ENCODE measurements around the gene GRM5.

- TF ChIP-seq, protein P1, sequence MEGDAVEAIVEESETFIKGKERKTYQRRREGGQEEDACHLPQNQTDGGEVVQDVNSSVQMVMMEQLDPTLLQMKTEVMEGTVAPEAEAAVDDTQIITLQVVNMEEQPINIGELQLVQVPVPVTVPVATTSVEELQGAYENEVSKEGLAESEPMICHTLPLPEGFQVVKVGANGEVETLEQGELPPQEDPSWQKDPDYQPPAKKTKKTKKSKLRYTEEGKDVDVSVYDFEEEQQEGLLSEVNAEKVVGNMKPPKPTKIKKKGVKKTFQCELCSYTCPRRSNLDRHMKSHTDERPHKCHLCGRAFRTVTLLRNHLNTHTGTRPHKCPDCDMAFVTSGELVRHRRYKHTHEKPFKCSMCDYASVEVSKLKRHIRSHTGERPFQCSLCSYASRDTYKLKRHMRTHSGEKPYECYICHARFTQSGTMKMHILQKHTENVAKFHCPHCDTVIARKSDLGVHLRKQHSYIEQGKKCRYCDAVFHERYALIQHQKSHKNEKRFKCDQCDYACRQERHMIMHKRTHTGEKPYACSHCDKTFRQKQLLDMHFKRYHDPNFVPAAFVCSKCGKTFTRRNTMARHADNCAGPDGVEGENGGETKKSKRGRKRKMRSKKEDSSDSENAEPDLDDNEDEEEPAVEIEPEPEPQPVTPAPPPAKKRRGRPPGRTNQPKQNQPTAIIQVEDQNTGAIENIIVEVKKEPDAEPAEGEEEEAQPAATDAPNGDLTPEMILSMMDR (IDR thresholded peaks at IDR 0.05) = no peak
- TF ChIP-seq POLR2A (IDR thresholded peaks at IDR 0.05) = no peak
- no peak for TF ChIP-seq POLR2AphosphoS5 (IDR thresholded peaks at IDR 0.05; ENCODE audit: insufficient read depth in 1 of 2, low read depth in 1 of 2)
Observed at GRCh38 chr11:88819616-88820015, 246.2 kb downstream of the GRM5 start.

Data from vagina (tissue), 2 donors.